ENCODE results near the gene ABCA9.

DNA sequence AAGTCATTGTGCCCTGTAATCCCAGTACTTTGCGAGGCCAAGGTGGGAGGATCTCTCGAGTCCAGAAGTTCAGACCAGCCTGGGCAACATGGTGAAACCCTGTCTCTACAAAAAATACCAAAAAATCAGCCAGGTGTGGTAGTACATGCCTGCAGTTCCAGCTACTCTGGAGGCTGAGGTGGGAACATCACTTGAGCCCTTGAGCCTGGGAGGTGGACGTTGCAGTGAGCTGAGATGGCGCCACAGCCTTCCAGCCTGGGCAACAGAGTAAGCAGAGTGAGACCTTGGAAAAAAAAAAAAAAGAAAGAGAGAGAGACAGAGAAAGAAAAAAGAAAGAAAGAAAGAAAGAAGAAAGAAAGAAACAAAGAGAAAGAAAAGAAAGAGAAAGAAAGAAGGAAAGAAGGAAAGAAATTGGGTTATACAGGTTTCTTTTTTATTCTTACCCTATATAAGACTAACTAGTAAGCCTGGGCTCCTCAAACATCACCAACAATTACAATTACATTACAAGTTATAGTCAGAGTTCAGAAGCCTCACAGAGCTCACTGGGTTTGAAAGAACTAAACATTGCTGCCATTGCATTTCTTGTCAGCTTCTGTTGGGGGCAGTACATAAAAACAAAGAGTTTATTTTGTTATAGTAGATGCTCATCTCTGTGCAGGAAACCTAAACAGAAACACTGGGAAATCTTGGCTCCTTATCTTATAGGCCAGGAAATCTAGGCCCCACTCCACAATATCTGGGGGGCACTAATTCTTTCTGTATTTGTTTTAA lies 6.7 kb upstream of the ABCA9 start:
- TF ChIP-seq POLR2A (IDR thresholded peaks at IDR 0.05) = no peak
- TF ChIP-seq, protein P1, sequence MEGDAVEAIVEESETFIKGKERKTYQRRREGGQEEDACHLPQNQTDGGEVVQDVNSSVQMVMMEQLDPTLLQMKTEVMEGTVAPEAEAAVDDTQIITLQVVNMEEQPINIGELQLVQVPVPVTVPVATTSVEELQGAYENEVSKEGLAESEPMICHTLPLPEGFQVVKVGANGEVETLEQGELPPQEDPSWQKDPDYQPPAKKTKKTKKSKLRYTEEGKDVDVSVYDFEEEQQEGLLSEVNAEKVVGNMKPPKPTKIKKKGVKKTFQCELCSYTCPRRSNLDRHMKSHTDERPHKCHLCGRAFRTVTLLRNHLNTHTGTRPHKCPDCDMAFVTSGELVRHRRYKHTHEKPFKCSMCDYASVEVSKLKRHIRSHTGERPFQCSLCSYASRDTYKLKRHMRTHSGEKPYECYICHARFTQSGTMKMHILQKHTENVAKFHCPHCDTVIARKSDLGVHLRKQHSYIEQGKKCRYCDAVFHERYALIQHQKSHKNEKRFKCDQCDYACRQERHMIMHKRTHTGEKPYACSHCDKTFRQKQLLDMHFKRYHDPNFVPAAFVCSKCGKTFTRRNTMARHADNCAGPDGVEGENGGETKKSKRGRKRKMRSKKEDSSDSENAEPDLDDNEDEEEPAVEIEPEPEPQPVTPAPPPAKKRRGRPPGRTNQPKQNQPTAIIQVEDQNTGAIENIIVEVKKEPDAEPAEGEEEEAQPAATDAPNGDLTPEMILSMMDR (IDR thresholded peaks at IDR 0.05 in 4 of 5, conservative IDR thresholded peaks at IDR 0.05 in 1 of 5) = no peak
